ENCODE data around the gene SLC9B2. TPM values are rescaled to one million over a fixed set of nuclear protein-coding genes. Genes with fewer than 3 reads are reported as not detected.
"Not testable (repeated sequence)": the region's sequence is repeated elsewhere in the genome, so short reads cannot be mapped to it uniquely, and the experiment has no call there.

Gene SLC9B2
- total RNA-seq, 1 donor from 2014 or later: 32.3 TPM

GRCh38 chr4:103021120-103021519 lies 55.4 kb downstream of the SLC9B2 start:
- DNase-seq (ENCODE audit: low spot score) (no peak), ATAC-seq (no peak)

- ATAC-seq (peak; percentile 97), DNase-seq (ENCODE audit: low spot score) (peak; percentile 99)
These were observed 57.0 kb downstream of the SLC9B2 start, which contains the start of gene SLC9B1 for GRCh38 chr4:103019308-103020124. TSS of gene SLC9B1 (minus strand) at chr4:103019705. CDS start at chr4:102991711, 27,994 bp downstream.

GRCh38 chr4:103018391-103019307 lies 57.9 kb downstream of the SLC9B2 start:
- DNase-seq (ENCODE audit: low spot score): peak; percentile 47
- ATAC-seq: peak; percentile 36

GRCh38 chr4:103012551-103012950 lies 64.0 kb downstream of the SLC9B2 start:
- DNase-seq (ENCODE audit: low spot score): no peak
- no peak for ATAC-seq

GRCh38 chr4:103012060-103012459 lies 64.5 kb downstream of the SLC9B2 start:
- DNase-seq (ENCODE audit: low spot score) (no peak), ATAC-seq (peak; percentile 58)

GRCh38 chr4:103011378-103012025 lies 65.1 kb downstream of the SLC9B2 start:
- DNase-seq (ENCODE audit: low spot score): no peak
- ATAC-seq: peak; percentile 31

- no peak for DNase-seq (ENCODE audit: low spot score)
- ATAC-seq: no peak
These were observed 65.8 kb downstream of the SLC9B2 start for GRCh38 chr4:103010804-103011203.

GRCh38 chr4:103008875-103009729 lies 67.5 kb downstream of the SLC9B2 start:
- ATAC-seq (peak; percentile 98), DNase-seq (ENCODE audit: low spot score) (no peak)

GRCh38 chr4:103002551-103002950 lies 74.0 kb downstream of the SLC9B2 start:
- no peak for DNase-seq (ENCODE audit: low spot score)
- no peak for ATAC-seq

GRCh38 chr4:102994803-102995202 lies 81.8 kb downstream of the SLC9B2 start:
- DNase-seq (ENCODE audit: low spot score) (no peak), ATAC-seq (no peak)

GRCh38 chr4:102993985-102994384 lies 82.6 kb downstream of the SLC9B2 start:
- DNase-seq (ENCODE audit: low spot score); ATAC-seq: not testable (repeated sequence)

- DNase-seq (ENCODE audit: low spot score): no peak
- no peak for ATAC-seq
These were observed 88.0 kb downstream of the SLC9B2 start for GRCh38 chr4:102988429-102989020.

GRCh38 chr4:102981005-102981404 lies 95.6 kb downstream of the SLC9B2 start:
- DNase-seq (ENCODE audit: low spot score) (no peak), ATAC-seq (no peak)

Other genes starting within 250 kb of the SLC9B2 start
- 137 TPM for gene UBE2D3, start 249.2 kb downstream of the SLC9B2 start, total RNA-seq
- 32.4 TPM for gene CISD2, start 207.8 kb downstream of the SLC9B2 start, total RNA-seq
- 0.18 TPM for gene SLC9B1, start 57.1 kb downstream of the SLC9B2 start, total RNA-seq
- 53.6 TPM for gene BDH2, start 23.1 kb upstream of the SLC9B2 start, total RNA-seq
- 0.53 TPM for gene CENPE, start 121.6 kb upstream of the SLC9B2 start, total RNA-seq